ENCODE measurements around the gene PLIN4. TPM values are rescaled to one million over a fixed set of nuclear protein-coding genes. Genes with fewer than 3 reads are reported as not detected.

PLIN4 gene
- total RNA-seq, 2 donors from 2014 or later = 0.08 TPM; not detected in 1

DNA sequence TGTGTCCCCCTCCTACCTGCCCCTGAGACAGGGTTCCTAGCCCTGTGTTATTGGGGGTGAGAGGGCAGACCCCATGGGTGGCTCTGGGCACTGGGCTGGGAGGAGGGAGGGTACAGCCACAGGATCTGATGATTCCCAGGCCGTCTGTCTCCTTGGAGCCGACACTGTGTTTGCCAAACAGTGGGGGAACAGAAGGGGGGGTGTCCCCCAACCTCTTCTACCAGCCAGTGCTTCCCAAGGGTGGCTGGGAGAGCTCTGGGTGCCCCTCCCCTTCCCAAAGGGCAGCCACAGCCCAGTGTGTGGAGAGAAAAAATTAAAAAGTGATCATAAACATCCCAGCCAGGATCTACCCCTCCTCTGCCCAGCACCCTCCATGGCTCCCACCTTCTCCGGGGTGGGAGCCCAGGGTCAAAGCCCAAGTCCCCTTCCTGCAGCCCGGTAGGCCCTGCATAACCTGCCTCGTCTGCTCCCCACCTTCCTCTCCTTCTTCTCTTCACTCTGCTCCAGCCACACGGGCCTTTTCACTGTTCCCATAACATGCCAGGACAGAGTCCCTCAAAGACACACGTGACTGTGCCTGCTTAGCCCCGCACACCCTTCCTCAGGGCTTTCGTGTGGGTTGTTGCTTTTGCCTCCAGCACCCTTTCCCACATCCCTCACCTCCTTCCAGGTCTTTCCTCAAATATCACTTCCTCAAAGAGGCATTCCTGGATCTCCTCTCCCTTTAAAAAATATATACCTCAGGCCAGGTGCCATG is 1.4 kb upstream of the PLIN4 start:
- DNase-seq (ENCODE audit: low spot score in 2 of 2) (no peak), ATAC-seq (no peak)
- H3K36me3 Mint-ChIP-seq = no peaks in the 10 kb centered on the region
- H3K27ac Mint-ChIP-seq = peak overlapping the region in 1 of 2 donors; percentile 55
- no peaks in the 10 kb centered on the region for H3K9me3 Mint-ChIP-seq

DNA sequence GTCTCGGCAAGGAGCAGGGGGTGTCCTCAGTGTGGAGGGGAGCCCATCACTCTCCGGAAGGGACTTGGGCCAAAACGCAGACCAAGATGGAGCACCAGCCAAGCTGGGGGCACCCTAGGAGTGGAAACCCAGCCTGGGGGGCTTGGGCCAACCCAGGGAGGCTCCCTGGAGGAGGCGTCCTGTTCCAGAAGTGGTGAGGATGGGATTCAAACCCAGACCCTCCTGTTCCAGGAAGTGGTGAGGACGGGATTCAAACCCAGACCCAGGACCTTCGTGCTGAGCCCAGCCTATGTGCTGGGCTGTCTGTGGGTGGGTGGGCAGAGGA is 848 bp upstream of the PLIN4 start:
- ATAC-seq (no peak), DNase-seq (ENCODE audit: low spot score in 2 of 2) (no peak)
- Mint-ChIP-seq H3K27ac (no peak overlapping the region), H3K9me3 (no peaks in the 10 kb centered on the region), H3K36me3 (no peaks in the 10 kb centered on the region)

DNA sequence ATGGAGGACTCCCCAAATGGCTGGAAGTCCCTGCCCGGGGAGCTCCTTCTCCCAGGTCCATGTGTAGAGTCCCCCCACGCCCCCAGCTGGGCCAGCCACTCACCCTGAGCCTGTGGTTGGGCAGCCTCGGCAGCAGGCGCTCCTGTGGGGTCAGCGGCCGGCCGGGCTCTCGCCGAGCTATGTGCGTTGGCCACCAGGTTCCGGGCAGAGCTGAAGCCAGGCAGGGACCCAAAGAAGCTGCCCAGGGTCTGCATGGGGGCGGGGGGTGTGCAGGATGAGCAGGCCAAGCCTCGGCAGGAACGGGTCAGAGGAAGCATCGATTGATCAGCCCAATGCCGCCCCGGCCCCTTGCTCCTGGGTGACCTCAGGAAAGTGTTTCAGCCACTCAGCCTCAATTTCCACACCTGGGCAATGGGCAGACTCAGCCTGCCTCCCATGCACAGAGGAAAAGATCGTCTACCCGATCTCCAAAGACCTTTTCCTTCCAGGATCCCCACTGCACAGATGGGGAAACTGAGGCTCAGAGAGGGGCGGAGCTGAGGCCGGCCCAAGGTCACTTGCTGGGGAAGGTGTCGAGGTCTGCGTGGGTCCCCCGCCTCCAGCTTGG is 732 bp downstream of the PLIN4 start:
- H3K9me3 Mint-ChIP-seq = no peaks in the 10 kb centered on the region
- ATAC-seq (no peak), DNase-seq (ENCODE audit: low spot score in 2 of 2) (no peak)
- H3K36me3 Mint-ChIP-seq = no peaks in the 10 kb centered on the region
- H3K27ac Mint-ChIP-seq = no peak overlapping the region

DNA sequence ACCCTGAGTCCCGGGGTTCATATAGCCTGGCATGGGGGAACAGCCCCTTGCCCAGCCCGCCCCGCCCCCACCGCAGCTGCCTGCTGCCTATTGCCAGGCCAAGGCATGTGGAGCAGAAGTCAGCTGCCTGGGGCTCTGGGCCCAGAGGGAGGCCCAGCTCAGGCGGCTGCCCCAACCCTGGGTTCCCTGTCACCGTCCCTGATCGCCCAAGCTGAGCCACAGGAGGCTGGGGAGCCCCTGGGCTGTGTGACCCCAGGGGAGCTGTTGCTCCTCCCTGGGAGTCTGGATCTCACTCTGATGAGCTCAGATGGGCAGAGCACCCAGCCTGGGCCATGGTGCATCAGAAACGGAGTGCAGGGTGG is 1.4 kb downstream of the PLIN4 start:
- DNase-seq (ENCODE audit: low spot score in 2 of 2) = no peak
- peak in 1 of 2 donors; percentile 16 for ATAC-seq
- Mint-ChIP-seq H3K9me3 (no peaks in the 10 kb centered on the region), H3K36me3 (no peaks in the 10 kb centered on the region), H3K27ac (no peak overlapping the region)

DNA sequence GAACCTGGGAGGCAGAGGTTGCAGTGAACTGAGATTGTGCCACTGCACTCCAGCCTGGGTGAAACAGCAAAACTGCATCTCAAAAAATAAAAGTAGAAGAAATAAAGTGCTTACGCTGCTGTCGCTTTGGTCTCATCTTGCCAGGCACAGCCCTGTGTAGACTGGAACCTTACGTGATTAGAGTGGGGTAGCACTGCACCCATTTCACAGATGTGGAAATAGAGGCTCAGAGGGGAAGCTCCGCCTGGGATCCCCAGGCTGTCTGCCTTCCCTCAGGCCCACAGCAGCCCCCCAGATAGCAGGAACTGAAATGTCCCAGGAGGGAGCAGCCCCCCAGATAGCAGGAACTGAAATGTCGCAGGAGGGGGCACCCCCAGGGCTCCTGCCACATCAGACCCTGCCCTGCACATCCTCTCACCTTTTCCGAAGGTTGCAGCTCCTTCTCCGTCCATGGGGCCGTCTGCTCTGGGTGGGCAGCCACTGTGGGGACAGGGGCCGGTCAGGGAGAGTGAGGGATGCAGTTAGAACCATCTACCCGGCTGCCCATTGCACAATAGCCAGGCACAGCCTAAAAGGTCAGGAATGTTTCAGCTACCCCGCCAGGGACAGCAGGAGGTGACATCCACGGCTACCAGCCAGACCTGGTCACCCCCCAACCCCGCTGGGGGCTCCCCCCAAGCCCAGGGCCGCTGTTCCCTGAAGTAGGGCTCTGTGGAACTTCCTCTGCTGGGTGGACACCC is 1.9 kb downstream of the PLIN4 start:
- DNase-seq (ENCODE audit: low spot score in 2 of 2) (no peak), ATAC-seq (no peak)
- H3K27ac Mint-ChIP-seq = no peak overlapping the region
- H3K36me3 Mint-ChIP-seq = no peaks in the 10 kb centered on the region
- H3K9me3 Mint-ChIP-seq = no peaks in the 10 kb centered on the region

DNA sequence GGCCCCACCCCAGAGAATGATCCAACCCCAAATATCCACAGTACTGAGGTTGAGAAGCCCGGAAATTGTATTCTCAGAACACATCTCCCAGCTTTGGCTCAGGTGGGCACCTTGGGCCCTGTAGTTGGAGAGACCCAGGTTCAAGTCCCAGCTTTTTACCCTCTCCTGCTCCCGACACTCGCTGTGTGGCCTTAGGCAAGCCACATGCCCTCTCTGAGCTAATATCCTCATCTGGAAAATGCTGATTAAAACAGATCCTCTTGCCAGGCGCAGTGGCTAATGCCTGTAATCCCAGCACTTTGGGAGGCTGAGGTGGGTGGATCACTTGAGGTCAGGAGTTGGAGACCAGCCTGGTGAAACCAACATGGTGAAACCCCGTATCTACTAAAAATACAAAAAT is 2.6 kb downstream of the PLIN4 start:
- no peaks in the 10 kb centered on the region for H3K9me3 Mint-ChIP-seq
- DNase-seq (ENCODE audit: low spot score in 2 of 2) (no peak), ATAC-seq (no peak)
- no peaks in the 10 kb centered on the region for H3K36me3 Mint-ChIP-seq
- H3K27ac Mint-ChIP-seq = no peak overlapping the region

DNA sequence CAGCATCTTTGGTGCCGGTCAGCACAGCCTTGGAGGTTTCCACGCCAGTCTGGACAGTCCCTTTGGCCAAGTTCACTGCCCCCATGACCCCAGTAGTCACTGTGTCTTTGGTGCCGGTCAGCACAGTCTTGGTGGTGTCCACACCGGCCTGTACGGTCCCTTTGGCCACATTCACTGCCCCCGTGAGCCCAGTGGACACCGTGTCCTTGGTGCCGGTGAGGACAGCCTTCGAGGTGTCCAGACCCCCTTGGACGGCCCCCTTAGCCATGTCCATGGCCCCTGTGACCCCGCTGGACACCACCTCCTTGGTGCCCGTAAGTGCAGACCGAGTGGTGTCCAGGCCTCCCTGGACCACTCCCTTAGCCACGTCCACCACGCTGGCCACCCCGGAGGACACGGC is 5.0 kb downstream of the PLIN4 start:
- H3K9me3 Mint-ChIP-seq = no peaks in the 10 kb centered on the region
- no peaks in the 10 kb centered on the region for H3K36me3 Mint-ChIP-seq
- DNase-seq (ENCODE audit: low spot score in 2 of 2) (no peak), ATAC-seq (no peak)
- no peak overlapping the region for H3K27ac Mint-ChIP-seq

DNA sequence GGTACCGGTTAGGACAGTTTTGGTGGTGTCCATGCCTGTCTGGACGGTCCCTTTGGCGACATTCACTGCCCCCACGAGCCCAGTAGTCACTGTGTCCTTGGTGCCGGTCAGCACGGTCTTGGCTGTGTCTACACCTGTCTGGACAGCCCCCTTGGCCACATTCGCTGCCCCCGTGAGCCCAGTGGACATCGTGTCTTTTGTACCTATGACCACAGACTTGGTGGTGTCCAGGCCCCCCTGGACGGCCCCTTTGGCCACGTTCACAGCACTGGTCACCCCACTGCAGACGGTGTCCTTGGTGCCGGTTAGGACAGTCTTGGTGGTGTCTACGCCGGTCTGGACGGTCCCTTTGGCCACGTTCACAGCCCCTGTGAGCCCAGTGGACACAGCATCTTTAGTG is 6.2 kb downstream of the PLIN4 start:
- ATAC-seq (no peak), DNase-seq (ENCODE audit: low spot score in 2 of 2) (no peak)
- no peaks in the 10 kb centered on the region for H3K36me3 Mint-ChIP-seq
- H3K9me3 Mint-ChIP-seq = no peaks in the 10 kb centered on the region
- no peak overlapping the region for H3K27ac Mint-ChIP-seq

DNA sequence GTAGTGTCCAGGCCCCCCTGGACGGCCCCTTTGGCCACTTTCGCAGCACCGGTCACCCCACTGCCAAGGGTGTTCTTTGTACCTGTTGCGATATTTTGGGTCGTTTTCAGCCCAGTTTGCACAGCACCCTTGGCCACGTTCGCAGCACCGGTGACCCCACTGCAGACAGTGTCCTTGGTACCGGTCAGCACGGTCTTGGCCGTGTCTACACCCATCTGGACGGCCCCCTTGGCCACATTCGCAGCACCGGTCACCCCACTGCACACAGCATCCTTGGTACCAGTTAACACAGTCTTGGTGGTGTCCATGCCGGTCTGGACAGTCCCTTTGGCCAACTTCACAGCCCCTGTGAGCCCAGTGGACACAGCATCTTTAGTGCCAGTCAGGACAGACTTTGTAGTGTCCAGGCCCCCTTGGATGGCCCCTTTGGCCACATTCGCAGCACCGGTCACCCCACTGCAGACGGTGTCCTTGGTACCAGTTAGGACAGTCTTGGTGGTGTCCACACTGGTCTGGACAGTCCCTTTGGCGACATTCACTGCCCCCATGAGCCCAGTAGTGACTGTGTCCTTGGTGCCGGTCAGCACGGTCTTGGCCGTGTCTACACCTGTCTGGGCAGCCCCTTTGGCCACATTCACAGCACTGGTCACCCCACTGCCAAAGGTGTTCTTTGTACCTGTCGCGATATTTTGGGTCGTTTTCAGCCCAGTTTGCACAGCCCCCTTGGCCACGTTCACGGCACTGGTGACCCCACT is 6.8 kb downstream of the PLIN4 start:
- ATAC-seq (no peak), DNase-seq (ENCODE audit: low spot score in 2 of 2) (no peak)
- H3K27ac Mint-ChIP-seq = no peak overlapping the region
- H3K9me3 Mint-ChIP-seq = no peaks in the 10 kb centered on the region
- H3K36me3 Mint-ChIP-seq = no peaks in the 10 kb centered on the region

DNA sequence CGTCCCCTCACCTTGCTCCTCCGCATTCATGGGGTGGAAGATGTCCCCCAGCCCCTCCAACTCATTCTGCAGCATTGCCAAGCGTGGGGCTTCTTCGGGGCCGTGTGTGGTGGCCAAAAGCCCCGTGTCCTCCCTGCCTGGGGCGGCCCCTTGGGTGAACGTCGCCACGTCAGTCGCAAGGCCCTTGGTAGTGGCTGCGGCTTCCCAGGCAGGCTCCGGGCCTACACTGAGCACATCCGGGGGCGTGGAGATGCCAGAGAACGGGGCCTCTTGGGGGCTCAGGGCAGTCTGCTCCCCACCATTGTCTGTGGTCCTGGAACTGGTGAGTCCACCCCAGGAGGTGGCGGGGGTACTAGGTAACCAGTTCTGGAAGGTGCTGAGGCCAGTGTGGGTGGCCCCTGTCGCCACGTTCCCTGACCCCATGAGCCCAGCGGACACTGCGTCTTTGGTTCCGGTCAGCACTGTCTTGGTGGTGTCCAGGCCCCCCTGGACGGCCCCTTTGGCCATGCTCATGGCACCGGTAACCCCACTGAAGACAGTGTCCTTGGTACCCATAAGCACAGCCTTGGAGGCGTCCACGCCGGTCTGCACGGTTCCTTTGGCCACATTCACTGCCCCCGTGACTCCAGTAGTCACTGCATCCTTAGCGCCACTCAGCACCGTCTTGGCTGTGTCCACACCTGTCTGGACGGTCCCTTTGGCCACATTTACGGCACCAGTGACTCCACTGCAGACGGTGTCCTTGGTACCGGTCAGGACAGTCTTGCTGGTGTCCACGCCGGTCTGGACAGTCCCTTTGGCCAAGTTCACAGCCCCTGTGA is 7.6 kb downstream of the PLIN4 start:
- DNase-seq (ENCODE audit: low spot score in 2 of 2) = no peak
- ATAC-seq = peak; percentile 12 to 23
- Mint-ChIP-seq H3K9me3 (no peaks in the 10 kb centered on the region), H3K27ac (no peak overlapping the region), H3K36me3 (no peaks in the 10 kb centered on the region)

DNA sequence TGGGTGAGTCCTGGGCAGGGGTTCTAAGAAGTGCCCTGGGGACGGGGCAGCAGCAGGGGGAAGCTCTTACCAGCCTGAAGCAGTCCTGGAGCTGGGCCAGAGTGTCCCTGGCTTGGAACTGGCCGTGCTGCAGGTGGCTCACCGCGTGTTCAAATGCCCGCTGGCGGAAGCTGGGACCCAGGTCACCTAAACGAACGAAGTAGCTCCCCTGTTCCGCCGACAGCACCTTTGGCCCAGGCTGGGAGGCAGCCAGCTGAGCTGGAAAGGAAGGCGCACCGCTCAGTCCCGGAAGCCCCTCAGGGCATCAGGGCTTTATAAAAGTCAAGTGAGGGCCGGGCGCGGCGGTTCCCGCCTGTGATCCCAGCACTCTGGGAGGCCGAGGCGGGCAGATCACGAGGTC is 9.6 kb downstream of the PLIN4 start:
- no peaks in the 10 kb centered on the region for H3K9me3 Mint-ChIP-seq
- H3K36me3 Mint-ChIP-seq = no peaks in the 10 kb centered on the region
- H3K27ac Mint-ChIP-seq = no peak overlapping the region
- no peak for DNase-seq (ENCODE audit: low spot score in 2 of 2)
- no peak for ATAC-seq

DNA sequence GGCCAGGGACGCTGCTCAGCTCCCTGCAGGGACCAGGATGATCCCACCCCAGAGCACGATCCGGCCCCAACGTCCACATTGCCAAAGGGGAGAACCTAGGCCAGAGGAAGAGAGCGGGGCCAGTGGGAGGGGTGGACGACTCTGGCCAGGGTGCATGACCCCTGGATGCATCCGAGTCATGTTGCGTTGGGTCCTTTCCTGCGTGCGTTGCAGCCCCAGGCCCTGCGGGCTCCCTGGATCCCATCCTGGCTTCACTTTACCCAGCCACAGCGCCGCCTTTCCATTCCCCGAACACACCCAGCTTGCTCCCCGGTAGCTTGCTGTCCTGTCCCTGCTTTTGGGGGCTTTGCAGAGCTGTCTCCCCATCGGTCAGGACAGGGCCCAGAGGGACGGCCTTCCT is 10.5 kb downstream of the PLIN4 start:
- Mint-ChIP-seq H3K9me3 (no peaks in the 10 kb centered on the region), H3K36me3 (no peaks in the 10 kb centered on the region), H3K27ac (peak overlapping the region in 1 of 2 donors; percentile 4)
- DNase-seq (ENCODE audit: low spot score in 2 of 2) (no peak), ATAC-seq (no peak)

DNA sequence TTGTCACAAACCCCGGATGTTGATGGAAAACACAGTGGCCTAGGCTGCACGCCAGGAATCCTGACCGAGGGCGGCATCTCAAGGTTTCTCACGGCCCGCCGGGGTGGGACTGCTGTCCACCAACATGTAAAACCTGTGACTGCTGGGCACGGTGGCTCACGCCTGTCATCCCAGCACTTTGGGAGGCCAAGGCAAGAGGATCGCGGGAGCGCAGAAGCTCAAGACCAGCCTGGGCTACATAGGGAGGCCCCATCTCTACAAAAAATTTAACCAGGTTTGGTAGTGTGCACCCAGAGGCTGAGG is 11.2 kb downstream of the PLIN4 start:
- Mint-ChIP-seq H3K36me3 (no peaks in the 10 kb centered on the region), H3K27ac (peak overlapping the region in 1 of 2 donors; percentile 4), H3K9me3 (no peaks in the 10 kb centered on the region)
- no peak for ATAC-seq
- no peak for DNase-seq (ENCODE audit: low spot score in 2 of 2)

DNA sequence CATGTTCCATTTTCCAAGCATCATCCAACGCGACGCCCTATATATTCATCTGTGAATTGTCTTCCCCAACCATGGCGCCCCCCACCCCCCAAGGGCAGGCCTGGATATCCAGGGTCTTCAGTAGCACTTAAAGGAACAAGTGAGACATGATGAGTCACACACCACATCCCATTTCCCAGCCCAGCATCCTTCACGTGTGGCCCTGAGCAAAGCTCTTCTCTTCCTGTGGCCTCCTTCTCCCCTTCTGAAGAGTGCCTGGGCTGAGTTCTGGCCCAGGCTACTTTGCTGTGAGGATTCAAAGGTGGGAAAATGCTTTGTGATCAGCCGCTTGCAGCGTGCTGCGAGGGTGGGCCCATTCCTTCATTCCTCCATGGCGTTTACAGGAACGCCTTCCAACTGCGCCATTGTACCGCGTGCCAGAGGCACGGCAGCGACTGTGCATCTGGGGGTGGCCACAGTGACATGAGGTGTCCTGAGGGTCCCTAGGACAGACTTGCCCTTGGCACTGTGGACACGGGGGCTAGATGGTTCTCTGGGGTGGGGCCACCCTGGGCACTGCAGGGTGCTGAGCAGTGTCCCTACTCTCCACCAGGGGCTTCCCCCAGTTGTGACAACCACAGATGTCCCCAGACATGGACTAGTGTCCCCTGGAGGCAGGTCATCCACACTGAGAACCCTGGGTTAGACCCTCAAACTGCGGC is 11.7 kb downstream of the PLIN4 start:
- Mint-ChIP-seq H3K36me3 (no peaks in the 10 kb centered on the region), H3K9me3 (no peaks in the 10 kb centered on the region), H3K27ac (peak overlapping the region; percentile 4 to 51)
- DNase-seq (ENCODE audit: low spot score in 2 of 2) = no peak
- ATAC-seq = peak; percentile 44 to 51

DNA sequence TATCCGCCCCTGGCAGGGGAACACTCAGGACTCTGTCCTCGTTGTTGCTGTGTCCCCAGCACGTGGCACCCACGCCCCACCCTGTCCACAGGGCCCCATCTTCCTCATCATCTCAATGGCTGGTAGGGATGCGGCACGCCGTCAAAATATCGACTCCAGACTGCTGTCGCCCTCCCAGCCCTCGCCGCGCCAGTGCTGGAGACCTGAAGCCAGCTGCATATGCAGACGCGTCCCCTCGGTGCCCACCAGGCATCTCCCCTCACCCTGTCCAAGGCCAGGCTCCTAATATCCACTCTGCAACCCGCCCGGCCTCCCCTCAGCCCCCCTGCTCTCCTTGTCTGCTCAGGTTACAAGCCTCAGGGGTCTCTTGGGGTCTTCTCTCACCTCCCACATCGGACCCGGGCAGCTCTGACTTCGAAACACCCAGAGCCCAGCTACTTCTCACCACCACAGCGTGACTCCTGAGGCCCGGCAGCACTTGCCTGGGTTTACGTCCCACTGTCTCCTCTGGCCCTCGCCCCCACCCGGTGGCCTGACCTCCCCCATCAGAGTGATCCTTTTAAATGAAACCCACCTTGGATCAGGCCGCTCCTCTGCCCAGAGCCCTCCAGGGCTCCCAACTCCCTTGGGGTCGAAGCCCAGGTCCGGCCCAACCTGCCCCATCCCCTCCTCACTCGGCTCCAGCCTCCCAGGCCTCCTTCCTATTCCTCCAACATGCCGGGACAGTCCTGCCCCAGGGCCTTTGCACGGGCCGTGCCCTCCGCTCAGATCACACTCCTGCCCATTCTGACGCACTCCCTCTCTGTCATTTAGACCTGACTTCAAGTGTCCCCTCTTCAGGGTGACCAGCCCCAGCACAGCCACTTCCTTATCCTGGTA is 12.5 kb downstream of the PLIN4 start:
- DNase-seq (ENCODE audit: low spot score in 2 of 2) (no peak), ATAC-seq (peak in 1 of 2 donors; percentile 3)
- Mint-ChIP-seq H3K36me3 (no peaks in the 10 kb centered on the region), H3K27ac (peak overlapping the region; percentile 4 to 51), H3K9me3 (no peaks in the 10 kb centered on the region)
